ENCODE data around the gene SREBF2.
A peak's percentile ranks its signal among the peaks of the same experiment; 100 is the strongest.

Gene SREBF2

DNA sequence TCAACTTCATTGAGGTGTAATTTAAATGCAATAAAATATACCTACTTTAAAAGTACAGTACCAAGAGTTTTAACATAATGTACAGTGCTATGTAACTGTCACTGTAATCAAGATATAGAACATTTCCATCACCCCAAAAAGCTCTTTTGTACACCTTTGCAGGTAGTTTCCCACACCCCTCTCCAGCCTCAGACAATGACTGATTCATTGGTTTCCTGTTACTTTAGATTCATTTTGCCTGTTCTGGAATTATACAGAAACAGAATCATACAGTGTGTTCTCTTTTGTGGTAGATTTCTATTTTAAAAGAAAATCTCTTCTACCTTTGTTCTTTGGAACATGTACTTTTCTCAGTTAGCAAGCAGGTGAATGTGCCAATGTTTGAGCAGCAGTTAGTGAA, 43.8 kb downstream of the SREBF2 start:
- no peak for DNase-seq (ENCODE audit: low spot score)

DNA sequence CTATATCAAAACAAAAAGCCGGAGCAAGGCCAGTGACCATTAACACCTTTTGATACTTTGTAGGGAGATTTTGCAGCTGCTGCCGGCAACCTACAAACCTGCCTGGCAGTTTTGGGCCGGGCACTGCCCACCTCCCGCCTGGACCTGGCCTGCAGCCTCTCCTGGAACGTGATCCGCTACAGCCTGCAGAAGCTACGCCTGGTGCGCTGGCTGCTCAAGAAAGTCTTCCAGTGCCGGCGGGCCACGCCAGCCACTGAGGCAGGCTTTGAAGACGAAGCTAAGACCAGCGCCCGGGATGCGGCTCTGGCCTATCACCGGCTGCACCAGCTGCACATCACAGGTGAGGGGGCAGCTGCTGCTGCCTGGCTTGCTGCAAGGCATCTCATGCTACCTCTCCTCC, 47.7 kb downstream of the SREBF2 start:
- DNase-seq (ENCODE audit: low spot score), result no peak

DNA sequence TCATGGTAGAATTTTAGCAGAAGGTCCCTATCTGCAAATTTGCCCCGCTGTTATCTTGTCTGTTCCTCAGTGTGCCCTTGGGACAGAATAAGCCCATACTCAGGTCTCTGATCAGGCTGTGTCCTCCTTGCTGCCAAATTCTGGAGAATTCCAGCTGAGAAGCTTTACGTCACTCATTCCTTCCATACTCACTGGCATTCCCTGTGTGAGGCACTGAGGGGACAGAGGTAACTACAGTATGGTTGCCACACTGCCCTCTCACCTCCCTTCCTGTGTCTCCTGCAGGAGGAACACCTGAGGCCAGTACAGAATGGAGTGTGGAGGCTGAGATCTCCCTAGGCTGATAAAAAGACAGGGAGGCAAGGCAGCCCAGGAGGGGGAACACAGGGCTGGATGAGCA, 50.5 kb downstream of the SREBF2 start:
- no peak for DNase-seq (ENCODE audit: low spot score)

- DNase-seq (ENCODE audit: low spot score), result no peak
Measured at GRCh38 chr22:41885116-41885515, 52.2 kb downstream of the SREBF2 start.

GRCh38 chr22:41885516-41885915, 52.6 kb downstream of the SREBF2 start:
- no peak for DNase-seq (ENCODE audit: low spot score)

DNA sequence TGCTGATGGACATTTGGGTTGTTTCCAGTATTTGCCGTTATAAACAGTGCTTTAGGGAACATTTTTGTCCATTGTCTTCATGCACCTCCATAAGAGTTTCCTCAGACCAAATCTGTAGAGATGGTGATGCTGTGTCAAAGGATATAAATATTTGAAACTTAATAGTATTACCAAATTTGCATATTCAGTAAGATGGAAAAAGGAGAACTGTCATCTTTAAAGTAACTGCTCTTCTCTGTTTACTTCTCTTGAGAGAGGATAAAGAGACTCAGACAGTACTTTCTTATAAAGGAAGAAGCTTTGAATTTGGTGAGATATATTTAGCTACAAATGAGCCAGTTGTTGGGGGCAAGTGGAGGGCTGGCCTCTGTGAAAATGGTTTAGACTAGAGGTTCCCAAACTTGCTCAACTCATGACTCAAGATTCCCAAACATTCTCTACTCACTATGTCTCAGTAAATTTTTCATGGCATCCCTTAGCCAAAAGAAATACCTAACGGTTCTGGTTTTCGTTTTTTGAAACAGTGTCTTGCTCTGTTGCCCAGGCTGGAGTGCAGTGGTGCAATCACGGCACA, 55.8 kb downstream of the SREBF2 start:
- DNase-seq (ENCODE audit: low spot score), result peak; percentile 61

DNA sequence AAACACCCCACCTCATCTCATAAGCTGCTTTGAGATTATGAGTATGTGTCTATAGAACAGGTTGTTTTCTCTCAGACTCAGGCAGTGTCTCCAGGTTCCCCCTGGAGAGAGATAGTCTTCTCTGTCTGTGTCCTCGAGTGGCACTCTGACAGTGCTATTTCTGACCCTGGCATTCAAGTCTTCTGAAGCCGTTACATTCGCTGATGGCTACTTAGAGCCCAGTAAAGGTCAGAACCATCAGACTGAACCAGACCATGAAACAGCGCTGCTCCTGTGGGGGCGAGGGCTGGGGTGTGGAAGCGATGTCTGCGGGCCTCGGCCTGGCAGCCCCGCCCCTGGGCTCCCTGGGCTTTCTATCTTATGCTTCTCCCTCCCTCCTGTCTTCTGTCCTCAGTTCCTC, 58.5 kb downstream of the SREBF2 start:
- no peak for DNase-seq (ENCODE audit: low spot score)

DNA sequence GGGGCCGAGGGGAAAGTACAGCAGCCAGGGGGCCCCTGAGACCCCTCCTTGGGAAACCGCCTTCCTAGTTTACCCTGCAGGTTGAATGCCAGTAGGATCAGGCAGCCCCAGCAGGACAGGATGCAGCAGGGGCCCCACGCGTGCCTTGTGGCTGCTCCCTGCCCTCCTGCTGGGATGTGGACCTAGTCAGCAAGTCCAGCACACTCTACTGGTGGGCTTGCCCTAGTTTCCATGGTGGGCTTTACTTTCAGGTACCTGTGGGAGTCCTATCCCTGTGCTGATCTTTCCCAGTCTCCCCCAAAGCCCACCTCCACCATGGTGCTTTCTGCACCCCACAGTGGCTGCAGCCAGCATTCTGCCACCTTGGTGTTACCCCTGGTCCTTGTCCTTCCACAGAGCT, 59.8 kb downstream of the SREBF2 start:
- DNase-seq (ENCODE audit: low spot score), result no peak

- no peak for DNase-seq (ENCODE audit: low spot score)
Measured at GRCh38 chr22:41893591-41894375, 60.9 kb downstream of the SREBF2 start.

DNA sequence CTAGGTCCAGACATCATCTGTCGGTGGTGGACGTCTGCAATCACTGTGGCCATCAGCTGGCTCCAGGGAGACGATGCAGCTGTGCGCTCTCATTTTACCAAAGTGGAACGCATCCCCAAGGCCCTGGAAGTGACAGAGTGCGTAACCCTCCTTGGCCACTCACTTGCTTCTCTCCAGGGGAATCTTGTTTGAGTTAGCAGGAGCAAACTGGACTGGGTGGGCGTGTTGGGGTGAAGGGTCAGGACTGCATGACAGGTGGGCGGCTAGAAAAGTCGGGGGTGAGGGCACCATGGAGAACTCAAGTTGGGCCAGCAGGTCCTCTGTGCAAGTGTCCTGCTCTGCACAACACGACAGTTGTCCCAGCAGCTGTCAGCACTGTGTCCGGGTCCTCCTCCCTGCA, 65.7 kb downstream of the SREBF2 start:
- DNase-seq (ENCODE audit: low spot score), result no peak

GRCh38 chr22:41899110-41899509, 66.2 kb downstream of the SREBF2 start:
- no peak for DNase-seq (ENCODE audit: low spot score)

DNA sequence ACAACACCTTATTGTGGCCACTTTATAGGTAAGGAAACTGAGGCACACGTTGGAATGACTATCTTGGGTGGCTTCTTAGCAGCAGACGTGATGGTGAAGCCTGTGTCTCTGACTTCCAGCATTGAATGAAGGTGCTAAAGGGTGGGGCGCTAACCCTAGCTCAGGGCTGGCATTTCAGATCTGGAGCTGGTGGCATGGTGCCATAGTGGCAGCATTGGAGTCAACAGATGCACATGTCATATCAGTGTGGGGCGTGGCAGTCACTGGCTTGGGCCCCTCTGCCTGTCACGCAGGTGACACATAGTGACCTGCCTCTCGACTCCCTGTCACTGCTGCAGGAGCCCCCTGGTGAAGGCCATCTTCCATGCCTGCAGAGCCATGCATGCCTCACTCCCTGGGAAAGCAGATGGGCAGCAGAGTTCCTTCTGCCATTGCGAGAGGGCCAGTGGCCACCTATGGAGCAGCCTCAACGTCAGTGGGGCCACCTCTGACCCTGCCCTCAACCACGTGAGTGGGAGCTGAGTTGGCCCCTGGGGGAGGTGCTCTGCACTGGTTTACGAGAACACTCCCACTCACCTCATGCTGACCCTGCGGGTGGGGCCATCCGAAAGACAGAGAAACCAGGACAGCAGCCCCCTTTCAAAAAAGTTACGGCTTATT, 67.2 kb downstream of the SREBF2 start:
- no peak for DNase-seq (ENCODE audit: low spot score)

DNA sequence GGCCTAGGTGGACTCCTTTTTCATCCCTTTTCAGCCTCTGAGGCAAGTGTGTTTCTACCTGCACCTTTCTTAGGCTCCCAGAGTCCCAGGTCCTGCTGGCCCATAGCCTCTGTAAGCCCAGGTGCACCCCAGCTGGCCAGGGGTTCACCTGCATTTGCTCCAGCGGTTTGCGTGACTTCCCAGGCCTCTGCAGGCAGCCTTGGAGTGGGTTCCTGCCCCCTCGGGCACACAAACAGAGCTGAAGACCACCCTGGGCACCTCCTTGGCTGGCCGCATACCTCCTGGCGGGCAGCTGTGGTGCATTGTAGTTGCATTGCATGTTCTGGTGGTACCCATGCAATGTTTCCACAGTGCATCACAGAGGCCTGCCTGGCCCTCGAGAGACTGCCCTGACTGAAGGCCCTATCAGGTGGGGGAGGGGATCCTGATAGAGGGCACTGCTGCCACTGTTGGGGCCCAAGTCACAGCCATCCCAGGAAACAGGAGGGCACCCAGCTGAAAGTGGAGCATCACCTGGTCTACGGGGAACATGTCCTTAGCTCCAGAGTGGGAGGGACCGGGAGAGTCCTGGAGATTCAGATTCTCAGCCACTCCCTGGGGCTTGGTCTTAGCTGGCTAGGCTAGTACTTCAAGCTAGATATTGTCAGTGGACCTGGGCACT, 67.9 kb downstream of the SREBF2 start:
- DNase-seq (ENCODE audit: low spot score), result no peak

GRCh38 chr22:41902016-41902415, 69.1 kb downstream of the SREBF2 start:
- no peak for DNase-seq (ENCODE audit: low spot score)

DNA sequence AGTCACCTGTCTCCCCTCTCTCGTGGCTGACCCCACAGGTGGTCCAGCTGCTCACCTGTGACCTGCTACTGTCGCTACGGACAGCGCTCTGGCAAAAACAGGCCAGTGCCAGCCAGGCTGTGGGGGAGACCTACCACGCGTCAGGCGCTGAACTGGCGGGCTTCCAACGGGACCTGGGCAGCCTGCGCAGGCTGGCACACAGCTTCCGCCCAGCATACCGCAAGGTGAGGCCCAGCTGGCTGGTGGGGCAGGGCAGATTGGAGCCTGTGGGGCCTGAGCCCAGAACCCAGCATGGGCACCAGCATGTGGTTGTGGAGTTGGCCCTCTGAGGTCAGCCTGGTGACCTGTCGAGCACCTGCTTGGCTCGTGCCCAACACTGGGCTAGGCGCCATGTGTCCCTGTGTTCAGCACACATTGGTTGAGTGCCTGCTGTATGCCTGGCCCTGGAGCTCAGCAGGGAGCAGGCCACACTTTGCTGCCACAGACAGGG, 70.1 kb downstream of the SREBF2 start:
- DNase-seq (ENCODE audit: low spot score), result no peak

- DNase-seq (ENCODE audit: low spot score), result no peak
Measured at GRCh38 chr22:41904450-41905410, 71.8 kb downstream of the SREBF2 start.

DNA sequence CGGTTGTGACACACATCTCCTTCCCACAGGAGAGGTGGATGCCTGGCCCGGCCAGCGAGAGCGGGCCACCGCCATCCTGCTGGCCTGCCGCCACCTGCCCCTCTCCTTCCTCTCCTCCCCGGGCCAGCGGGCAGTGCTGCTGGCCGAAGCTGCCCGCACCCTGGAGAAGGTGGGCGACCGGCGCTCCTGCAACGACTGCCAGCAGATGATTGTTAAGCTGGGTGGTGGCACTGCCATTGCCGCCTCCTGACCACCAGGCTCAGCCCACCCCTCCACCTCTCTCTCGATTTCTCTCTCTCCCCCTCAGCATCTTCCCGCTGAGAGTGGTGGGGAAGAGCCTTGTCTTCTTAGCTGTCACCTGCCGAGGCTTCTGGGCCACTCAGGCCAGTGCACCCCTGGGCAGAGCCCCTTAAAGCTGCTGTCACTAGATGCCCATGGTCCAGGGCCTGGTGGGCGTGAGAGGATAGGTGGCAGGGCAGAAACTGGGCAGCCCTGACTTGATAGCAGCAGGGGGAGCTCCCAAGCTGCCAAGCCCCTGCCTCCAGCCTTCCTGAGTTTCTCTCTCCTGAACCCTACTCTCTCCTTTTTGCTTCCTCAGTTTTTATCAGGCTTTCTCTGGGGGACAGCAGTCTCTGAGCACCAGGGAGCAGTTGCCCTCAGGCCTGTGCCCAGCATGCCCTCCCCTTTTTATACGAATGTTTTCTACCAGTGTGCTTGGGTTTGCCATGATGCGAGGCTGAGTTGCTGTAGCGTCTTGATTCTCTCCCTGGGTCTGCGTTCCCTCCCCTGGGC, 72.7 kb downstream of the SREBF2 start:
- no peak for DNase-seq (ENCODE audit: low spot score)

- no peak for DNase-seq (ENCODE audit: low spot score)
Measured at GRCh38 chr22:41906822-41907221, 73.9 kb downstream of the SREBF2 start.

GRCh38 chr22:41907436-41908401, 74.8 kb downstream of the SREBF2 start:
- no peak for DNase-seq (ENCODE audit: low spot score)

Data from hepatic stellate cell (primary cell).